Measurements from ENCODE around the gene SLC39A10. TPM values are rescaled to one million over a fixed set of nuclear protein-coding genes. Genes with fewer than 3 reads are reported as not detected.

Gene SLC39A10
- total and polyA plus RNA-seq, 8 donors: 0.15 to 22.0 (median 3.1) TPM

GRCh38 chr2:195633573-195633870 lies 23.5 kb upstream of the SLC39A10 start:
- TF ChIP-seq POLR2A (IDR thresholded peaks at IDR 0.05) (no peak), POLR2AphosphoS5 (IDR thresholded peaks at IDR 0.05) (no peak), CTCF (IDR thresholded peaks at IDR 0.05) (no peak), EP300 (IDR thresholded peaks at IDR 0.05) (no peak)
- WGBS, 5 donors: 89 to 100% (median 95%) methylated on average over 4 of the region's 4 CpGs
- Histone ChIP-seq H3K4me1 (no peaks in the 10 kb centered on the region), H3K4me3 (no peak overlapping the region), H3K36me3 (no peaks in the 10 kb centered on the region), H3K9me3 (no peaks in the 10 kb centered on the region), H3K27ac (no peak overlapping the region), H3K27me3 (no peaks in the 10 kb centered on the region)
- intact Hi-C loops (cut with DNase I; ENCODE audit: low total_unique reads): no loop called here
- no peak for DNase-seq

DNA sequence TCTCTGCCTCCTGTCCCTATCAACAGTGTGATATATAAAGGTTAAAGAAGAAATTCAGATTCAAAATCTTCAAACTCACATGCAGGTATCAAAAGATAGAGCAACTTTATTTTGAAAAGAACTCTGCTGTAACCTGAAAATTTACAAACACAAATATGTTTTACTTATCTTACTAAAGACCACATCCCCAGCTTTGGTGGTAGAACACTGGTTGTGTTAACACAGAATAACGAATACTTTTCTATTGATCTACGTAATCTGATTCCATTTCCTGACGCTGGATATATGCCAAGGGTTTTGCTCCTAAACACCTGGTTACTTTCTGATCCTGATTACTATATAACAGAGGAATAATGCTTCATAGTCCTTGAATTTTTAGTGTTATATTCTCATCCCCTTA lies 23.1 kb upstream of the SLC39A10 start:
- TF ChIP-seq POLR2A (IDR thresholded peaks at IDR 0.05): no peak
- no peak for TF ChIP-seq EP300 (IDR thresholded peaks at IDR 0.05)
- no peak for TF ChIP-seq POLR2AphosphoS5 (IDR thresholded peaks at IDR 0.05)
- TF ChIP-seq CTCF (IDR thresholded peaks at IDR 0.05): no peak
- H3K27ac ChIP-seq: no peak overlapping the region

GRCh38 chr2:195636890-195637289 lies 20.1 kb upstream of the SLC39A10 start:
- no peak overlapping the region for H3K27ac ChIP-seq
- TF ChIP-seq POLR2A (IDR thresholded peaks at IDR 0.05) (no peak), CTCF (IDR thresholded peaks at IDR 0.05) (no peak), EP300 (IDR thresholded peaks at IDR 0.05) (no peak), POLR2AphosphoS5 (IDR thresholded peaks at IDR 0.05) (no peak)
- no peaks in the 10 kb centered on the region for H3K9me3 ChIP-seq
- no peaks in the 10 kb centered on the region for H3K4me1 ChIP-seq
- intact Hi-C loops (cut with DNase I; ENCODE audit: low total_unique reads): no loop called here
- H3K36me3 ChIP-seq: no peaks in the 10 kb centered on the region
- no peak for DNase-seq
- H3K27me3 ChIP-seq: no peaks in the 10 kb centered on the region
- H3K4me3 ChIP-seq: no peak overlapping the region

More for the DNA sequence above, 23.1 kb upstream of the SLC39A10 start:
- no peak overlapping the region for H3K4me3 ChIP-seq
- H3K36me3 ChIP-seq: no peaks in the 10 kb centered on the region
- no peaks in the 10 kb centered on the region for H3K4me1 ChIP-seq
- H3K9me3 ChIP-seq: no peaks in the 10 kb centered on the region
- WGBS, 5 donors: 32 to 72% (median 53%) methylated on average over 3 of the region's 3 CpGs
- intact Hi-C loops (cut with DNase I; ENCODE audit: low total_unique reads): no loop called here
- no peaks in the 10 kb centered on the region for H3K27me3 ChIP-seq
- no peak for DNase-seq

DNA sequence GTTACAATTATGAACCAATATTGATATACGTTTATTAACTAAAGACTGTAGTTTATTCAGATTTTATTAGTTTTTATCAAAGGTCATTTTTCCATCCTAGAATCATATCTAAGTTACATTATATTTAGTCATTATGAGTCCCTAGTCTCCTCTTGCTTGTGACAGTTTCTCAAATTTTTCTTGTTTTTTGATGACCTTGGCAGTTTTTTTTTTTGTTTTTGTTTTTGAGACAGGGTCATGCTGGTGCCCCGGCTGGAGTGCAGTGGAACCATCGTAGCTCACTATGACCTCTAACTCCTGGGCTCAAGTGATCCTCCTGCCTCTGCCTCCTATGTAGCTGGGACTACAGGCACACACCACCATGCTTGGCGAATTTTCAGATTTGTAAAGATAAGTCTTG lies 18.3 kb upstream of the SLC39A10 start:
- Histone ChIP-seq H3K4me3 (no peak overlapping the region), H3K36me3 (no peaks in the 10 kb centered on the region), H3K27me3 (no peaks in the 10 kb centered on the region), H3K9me3 (no peaks in the 10 kb centered on the region), H3K4me1 (no peaks in the 10 kb centered on the region), H3K27ac (no peak overlapping the region)
- TF ChIP-seq CTCF (IDR thresholded peaks at IDR 0.05) (no peak), POLR2AphosphoS5 (IDR thresholded peaks at IDR 0.05) (no peak), EP300 (IDR thresholded peaks at IDR 0.05) (no peak), POLR2A (IDR thresholded peaks at IDR 0.05) (no peak)
- no peak for DNase-seq
- intact Hi-C loops (cut with DNase I; ENCODE audit: low total_unique reads): no loop called here
- 93 to 97% (median 94%) methylated on average over 4 of the region's 4 CpGs for WGBS, 5 donors
